ENCODE results near the gene KCTD5. TPM values are rescaled to one million over a fixed set of nuclear protein-coding genes. Genes with fewer than 3 reads are reported as not detected.
"Not testable (repeated sequence)": the region's sequence is repeated elsewhere in the genome, so short reads cannot be mapped to it uniquely, and the experiment has no call there.

KCTD5 gene
- total RNA-seq = 10 to 100 TPM; 20.6 to 22.6 TPM
- 17.9 TPM for polyA plus RNA-seq (2013, experiment 1 of 2)
- 15.6 TPM for polyA plus RNA-seq (2013, experiment 2 of 2)
- total RNA-seq = 16.8 to 129 (median 32.4) reads per million in 172 experiments

GRCh38 chr16:2682209-2683021, at the start of gene KCTD5:
TSS of gene KCTD5 (plus strand) at chr16:2682523. CDS start at chr16:2682549, 26 bp downstream.
- Mint-ChIP-seq H3K27ac (peak within 1 kb of the TSS; percentile 91), H3K27me3 (no peaks in the 10 kb centered on the region), H3K36me3 (ENCODE audit: low read depth) (peaks cover 6% of the 10 kb centered on the region), H3K4me1 (ENCODE audit: low read depth) (peaks cover 20% of the 10 kb centered on the region), H3K4me3 (peak within 1 kb of the TSS; percentile 96), H3K9me3 (no peaks in the 10 kb centered on the region)
- DNase-seq (peak; percentile 93 to 97 (median 94)), ATAC-seq (ENCODE audit: poor library complexity) (peak; percentile 96)
- POLR2A ChIA-PET = interaction anchor here (0.6 to 1.7 kb wide), 23 partner anchors 8 to 900 kb away, joined by 3 to 30 read pairs (median 3); partner anchors contain the start of genes AMDHD2, ELOB, FLYWCH1 and FLYWCH2
- Histone ChIP-seq H3K4me1 (ENCODE audit: insufficient read depth, low read length) (peaks cover 32% of the 10 kb centered on the region), H3K4me3 (ENCODE audit: low read length) (peak within 1 kb of the TSS; percentile 100), H3K27me3 (ENCODE audit: control insufficient read depth in 1 of 2, insufficient read depth in 2 of 2, low read length in 2 of 2) (no peaks in the 10 kb centered on the region), H3K36me3 (ENCODE audit: insufficient read depth, low read length) (no peaks in the 10 kb centered on the region), H3K27ac (ENCODE audit: low read depth in 1 of 2, low read length in 2 of 2) (peak within 1 kb of the TSS; percentile 73 to 77), H3K9me3 (ENCODE audit: control insufficient read depth in 1 of 2, insufficient read depth in 1 of 2, low read length in 2 of 2) (no peaks in the 10 kb centered on the region)
- intact Hi-C loops (cut with DNase I, micrococcal nuclease) = loop anchor here in 1 of 2 experiments (1.0 to 5.0 kb wide), 4 partner anchors 9 to 635 kb away; partner anchors contain the start of genes NTHL1, SRRM2 and TSC2
- TF ChIP-seq CTCF (IDR thresholded peaks at IDR 0.05) = no peak
- CTCF ChIA-PET = interaction anchor here (1.3 kb wide), 1 partner anchor 186 kb away, joined by 3 read pairs; no protein-coding TSS in a partner anchor

- H3K36me3 Mint-ChIP-seq (ENCODE audit: low read depth); H3K4me3 Mint-ChIP-seq; H3K4me3 ChIP-seq (ENCODE audit: low read length); H3K27me3 ChIP-seq (ENCODE audit: control insufficient read depth in 1 of 2, insufficient read depth in 2 of 2, low read length in 2 of 2); POLR2A ChIA-PET; CTCF ChIA-PET; H3K9me3 ChIP-seq (ENCODE audit: control insufficient read depth in 1 of 2, insufficient read depth in 1 of 2, low read length in 2 of 2); H3K27me3 Mint-ChIP-seq; H3K27ac Mint-ChIP-seq; H3K36me3 ChIP-seq (ENCODE audit: insufficient read depth, low read length); H3K9me3 Mint-ChIP-seq; H3K4me1 Mint-ChIP-seq (ENCODE audit: low read depth); H3K4me1 ChIP-seq (ENCODE audit: insufficient read depth, low read length); intact Hi-C loops (cut with DNase I, micrococcal nuclease); H3K27ac ChIP-seq (ENCODE audit: low read depth in 1 of 2, low read length in 2 of 2): not testable (repeated sequence)
- peak; percentile 82 for ATAC-seq (ENCODE audit: poor library complexity)
- DNase-seq = peak in 10 of 14 experiments; percentile 28 to 59 (median 48)
These were observed 43.1 kb upstream of the KCTD5 start for GRCh38 chr16:2639071-2639721.

GRCh38 chr16:2639722-2640072, 42.6 kb upstream of the KCTD5 start:
- POLR2A ChIA-PET; H3K4me1 ChIP-seq (ENCODE audit: insufficient read depth, low read length); DNase-seq; H3K27me3 ChIP-seq (ENCODE audit: control insufficient read depth in 1 of 2, insufficient read depth in 2 of 2, low read length in 2 of 2); H3K4me3 Mint-ChIP-seq; H3K27ac ChIP-seq (ENCODE audit: low read depth in 1 of 2, low read length in 2 of 2); H3K36me3 Mint-ChIP-seq (ENCODE audit: low read depth); H3K4me3 ChIP-seq (ENCODE audit: low read length); intact Hi-C loops (cut with DNase I, micrococcal nuclease); ATAC-seq (ENCODE audit: poor library complexity); CTCF ChIA-PET; H3K27me3 Mint-ChIP-seq; H3K9me3 ChIP-seq (ENCODE audit: control insufficient read depth in 1 of 2, insufficient read depth in 1 of 2, low read length in 2 of 2); H3K36me3 ChIP-seq (ENCODE audit: insufficient read depth, low read length); H3K4me1 Mint-ChIP-seq (ENCODE audit: low read depth); H3K9me3 Mint-ChIP-seq; H3K27ac Mint-ChIP-seq: not testable (repeated sequence)

- intact Hi-C loops (cut with DNase I, micrococcal nuclease); H3K27me3 Mint-ChIP-seq; DNase-seq; H3K4me3 ChIP-seq (ENCODE audit: low read length); H3K4me3 Mint-ChIP-seq; H3K27ac ChIP-seq (ENCODE audit: low read depth in 1 of 2, low read length in 2 of 2); H3K36me3 Mint-ChIP-seq (ENCODE audit: low read depth); H3K4me1 ChIP-seq (ENCODE audit: insufficient read depth, low read length); H3K27ac Mint-ChIP-seq; CTCF ChIA-PET; H3K36me3 ChIP-seq (ENCODE audit: insufficient read depth, low read length); H3K27me3 ChIP-seq (ENCODE audit: control insufficient read depth in 1 of 2, insufficient read depth in 2 of 2, low read length in 2 of 2); H3K9me3 Mint-ChIP-seq; POLR2A ChIA-PET; H3K4me1 Mint-ChIP-seq (ENCODE audit: low read depth); H3K9me3 ChIP-seq (ENCODE audit: control insufficient read depth in 1 of 2, insufficient read depth in 1 of 2, low read length in 2 of 2); ATAC-seq (ENCODE audit: poor library complexity): not testable (repeated sequence)
These were observed 39.8 kb upstream of the KCTD5 start for GRCh38 chr16:2642561-2642960.

- H3K27ac Mint-ChIP-seq; intact Hi-C loops (cut with DNase I, micrococcal nuclease); H3K27me3 Mint-ChIP-seq; POLR2A ChIA-PET; ATAC-seq (ENCODE audit: poor library complexity); H3K27ac ChIP-seq (ENCODE audit: low read depth in 1 of 2, low read length in 2 of 2); H3K4me3 ChIP-seq (ENCODE audit: low read length); H3K4me1 Mint-ChIP-seq (ENCODE audit: low read depth); H3K36me3 Mint-ChIP-seq (ENCODE audit: low read depth); DNase-seq; H3K9me3 ChIP-seq (ENCODE audit: control insufficient read depth in 1 of 2, insufficient read depth in 1 of 2, low read length in 2 of 2); H3K4me3 Mint-ChIP-seq; H3K36me3 ChIP-seq (ENCODE audit: insufficient read depth, low read length); H3K4me1 ChIP-seq (ENCODE audit: insufficient read depth, low read length); H3K9me3 Mint-ChIP-seq; H3K27me3 ChIP-seq (ENCODE audit: control insufficient read depth in 1 of 2, insufficient read depth in 2 of 2, low read length in 2 of 2); CTCF ChIA-PET: not testable (repeated sequence)
These were observed 37.4 kb upstream of the KCTD5 start for GRCh38 chr16:2644754-2645453.

- DNase-seq; H3K27ac ChIP-seq (ENCODE audit: low read depth in 1 of 2, low read length in 2 of 2); H3K36me3 Mint-ChIP-seq (ENCODE audit: low read depth); POLR2A ChIA-PET; H3K4me3 ChIP-seq (ENCODE audit: low read length); H3K27ac Mint-ChIP-seq; H3K36me3 ChIP-seq (ENCODE audit: insufficient read depth, low read length); H3K27me3 ChIP-seq (ENCODE audit: control insufficient read depth in 1 of 2, insufficient read depth in 2 of 2, low read length in 2 of 2); CTCF ChIA-PET; H3K9me3 Mint-ChIP-seq; ATAC-seq (ENCODE audit: poor library complexity); H3K4me1 ChIP-seq (ENCODE audit: insufficient read depth, low read length); H3K9me3 ChIP-seq (ENCODE audit: control insufficient read depth in 1 of 2, insufficient read depth in 1 of 2, low read length in 2 of 2); H3K4me1 Mint-ChIP-seq (ENCODE audit: low read depth); intact Hi-C loops (cut with DNase I, micrococcal nuclease); H3K27me3 Mint-ChIP-seq; H3K4me3 Mint-ChIP-seq: not testable (repeated sequence)
These were observed 31.0 kb upstream of the KCTD5 start for GRCh38 chr16:2651268-2651871.
